HG02840 (cell line): ENCODE results near the gene CUEDC2.

Experiments used
- ATAC-seq: cut with Tn5 transposase; IDR thresholded peaks from one replicate; pipeline ENCODE4 v1.9.1; 2021; ENCODE audit warnings: mild to moderate bottlenecking, moderate library complexity, moderate number of reproducible peaks; ENCODE audit not compliant: unreplicated experiment, low FRiP score

Gene CUEDC2

GRCh38 chr10:102432162-102432950 lies at the start of gene CUEDC2:
TSS of gene CUEDC2 (minus strand) at chr10:102432574. CDS start at chr10:102425188, 7,386 bp downstream.
- peak; percentile 86 for ATAC-seq

GRCh38 chr10:102480396-102480795 lies 48.0 kb upstream of the CUEDC2 start:
- no peak for ATAC-seq

- ATAC-seq: no peak
Measured at GRCh38 chr10:102479651-102480050, 47.3 kb upstream of the CUEDC2 start.

GRCh38 chr10:102476466-102477141 lies 44.2 kb upstream of the CUEDC2 start:
- ATAC-seq: no peak

GRCh38 chr10:102475451-102476040 lies 43.2 kb upstream of the CUEDC2 start:
- no peak for ATAC-seq

- ATAC-seq: no peak
Measured at GRCh38 chr10:102473445-102474331, 41.3 kb upstream of the CUEDC2 start.

GRCh38 chr10:102470579-102471546 lies 38.5 kb upstream of the CUEDC2 start:
- ATAC-seq: no peak

GRCh38 chr10:102468683-102469082 lies 36.3 kb upstream of the CUEDC2 start:
- ATAC-seq: no peak

- ATAC-seq: no peak
Measured at GRCh38 chr10:102467971-102468438, 35.6 kb upstream of the CUEDC2 start.

- no peak for ATAC-seq
Measured at GRCh38 chr10:102467318-102467717, 34.9 kb upstream of the CUEDC2 start.

GRCh38 chr10:102465466-102465865 lies 33.1 kb upstream of the CUEDC2 start:
- no peak for ATAC-seq

GRCh38 chr10:102463983-102464382 lies 31.6 kb upstream of the CUEDC2 start:
- ATAC-seq: no peak

- no peak for ATAC-seq
Measured at GRCh38 chr10:102462512-102463054, 30.2 kb upstream of the CUEDC2 start.

- peak; percentile 74 for ATAC-seq
Measured at GRCh38 chr10:102461187-102462054, 29.0 kb upstream of the CUEDC2 start.

- ATAC-seq: peak; percentile 30
Measured at GRCh38 chr10:102460836-102461186, 28.4 kb upstream of the CUEDC2 start.

- ATAC-seq: no peak
Measured at GRCh38 chr10:102458656-102459055, 26.3 kb upstream of the CUEDC2 start.

GRCh38 chr10:102457591-102458150 lies 25.3 kb upstream of the CUEDC2 start:
- no peak for ATAC-seq
